Limb (tissue), 2 donors: ENCODE results near the gene PRIMA1.

Experiments used
- DNase-seq, 2 donors: peaks; one replicate each; pipeline ENCODE4 v3.0.0-alpha.2; 2016; ENCODE audit errors: extremely low spot score in 2 of 2

The PRIMA1 gene

DNA sequence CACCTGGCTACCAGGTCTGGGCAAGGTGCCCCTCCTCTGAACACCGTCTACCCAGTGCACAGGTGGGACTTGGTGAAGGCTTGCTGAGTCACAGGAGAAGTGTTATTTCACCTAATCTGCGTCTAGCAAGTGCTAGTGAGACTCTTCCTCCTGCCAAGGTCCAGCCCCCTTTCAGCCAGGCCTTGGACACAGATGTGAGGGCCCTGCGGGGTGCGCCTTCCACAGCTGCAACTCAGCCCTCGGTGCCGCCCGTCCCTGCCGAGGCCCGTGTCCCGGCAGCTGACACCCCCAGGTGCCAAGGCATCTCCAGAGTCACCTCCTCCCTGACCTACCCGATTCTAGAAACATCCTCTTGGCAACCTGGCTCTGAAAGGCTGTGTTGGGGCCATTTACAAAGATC lies 55.1 kb downstream of the PRIMA1 start:
- no peak for DNase-seq

DNA sequence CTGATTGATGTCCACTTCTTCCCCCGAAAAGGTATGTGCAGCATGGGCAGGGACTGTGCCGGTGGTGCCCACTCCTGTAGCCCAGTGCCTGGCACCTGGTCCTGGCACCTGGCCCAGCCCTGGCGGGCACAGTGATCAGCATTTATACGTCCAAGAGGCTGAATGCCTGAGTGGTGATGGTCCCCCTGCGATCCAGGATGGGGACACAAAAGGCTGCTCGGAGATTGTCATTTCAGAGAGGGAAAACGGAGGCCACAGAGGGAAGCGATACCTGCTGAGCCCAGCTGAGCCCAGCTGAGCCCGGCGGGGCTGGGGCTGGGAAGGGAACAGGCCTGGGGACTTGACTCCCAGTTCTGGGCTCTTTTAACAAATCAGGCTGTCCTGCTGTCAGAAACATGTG lies 55.8 kb downstream of the PRIMA1 start:
- no peak for DNase-seq

DNA sequence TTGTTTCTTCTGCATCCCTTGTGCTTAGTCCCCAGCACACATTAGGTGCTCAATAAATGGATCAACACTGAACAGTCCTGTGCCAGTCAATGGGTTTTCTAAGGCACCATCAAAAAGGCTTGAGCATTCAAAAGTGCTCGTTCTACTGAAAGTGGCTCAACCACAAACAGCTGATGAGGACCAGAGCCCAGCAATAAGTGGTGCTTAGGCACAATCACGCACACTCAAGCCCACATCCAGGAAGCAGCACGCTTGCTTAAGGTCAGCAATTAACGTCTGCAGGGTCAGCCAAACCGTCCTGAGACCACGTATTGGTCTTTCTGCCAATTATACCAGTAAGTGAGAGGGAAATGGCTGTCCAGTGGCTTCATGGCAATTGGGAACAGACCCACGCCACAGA lies 56.5 kb downstream of the PRIMA1 start:
- no peak for DNase-seq

DNA sequence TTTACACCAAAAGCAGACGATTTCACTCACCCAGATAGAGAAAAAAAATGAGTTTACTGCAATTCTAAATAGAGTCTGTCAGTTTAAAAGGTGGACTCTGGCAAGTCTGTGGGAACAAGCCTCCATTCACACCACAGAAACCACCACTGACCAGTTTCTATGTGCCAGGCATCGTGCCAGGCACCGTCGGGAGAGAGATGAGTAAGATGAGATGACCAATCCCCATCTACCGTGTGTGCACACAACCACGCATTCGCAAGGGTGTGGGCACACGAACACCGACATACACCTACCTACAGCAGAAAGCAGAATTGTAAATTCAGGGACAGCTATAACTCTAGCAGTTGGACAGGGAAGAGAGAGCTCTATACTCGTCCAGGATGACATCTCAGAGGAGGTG lies 58.3 kb downstream of the PRIMA1 start:
- no peak for DNase-seq

DNA sequence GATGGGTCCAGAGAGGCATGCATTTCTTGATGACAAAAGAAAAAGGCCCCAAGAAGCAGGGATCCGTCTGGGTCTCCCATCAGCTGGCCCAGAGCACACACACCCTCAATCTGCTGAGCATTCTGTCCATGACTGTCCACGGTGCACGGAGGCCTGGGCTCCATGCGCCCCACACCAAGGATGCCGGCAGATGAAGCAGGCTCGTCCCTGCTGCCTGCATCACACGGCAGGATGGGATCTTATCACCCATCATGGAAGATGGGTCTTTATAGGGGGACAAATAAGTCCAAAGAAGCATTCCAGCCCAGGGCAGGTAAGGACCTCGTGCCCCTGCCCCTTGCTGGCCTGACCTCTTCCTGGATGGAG lies 59.7 kb downstream of the PRIMA1 start:
- DNase-seq = no peak

DNA sequence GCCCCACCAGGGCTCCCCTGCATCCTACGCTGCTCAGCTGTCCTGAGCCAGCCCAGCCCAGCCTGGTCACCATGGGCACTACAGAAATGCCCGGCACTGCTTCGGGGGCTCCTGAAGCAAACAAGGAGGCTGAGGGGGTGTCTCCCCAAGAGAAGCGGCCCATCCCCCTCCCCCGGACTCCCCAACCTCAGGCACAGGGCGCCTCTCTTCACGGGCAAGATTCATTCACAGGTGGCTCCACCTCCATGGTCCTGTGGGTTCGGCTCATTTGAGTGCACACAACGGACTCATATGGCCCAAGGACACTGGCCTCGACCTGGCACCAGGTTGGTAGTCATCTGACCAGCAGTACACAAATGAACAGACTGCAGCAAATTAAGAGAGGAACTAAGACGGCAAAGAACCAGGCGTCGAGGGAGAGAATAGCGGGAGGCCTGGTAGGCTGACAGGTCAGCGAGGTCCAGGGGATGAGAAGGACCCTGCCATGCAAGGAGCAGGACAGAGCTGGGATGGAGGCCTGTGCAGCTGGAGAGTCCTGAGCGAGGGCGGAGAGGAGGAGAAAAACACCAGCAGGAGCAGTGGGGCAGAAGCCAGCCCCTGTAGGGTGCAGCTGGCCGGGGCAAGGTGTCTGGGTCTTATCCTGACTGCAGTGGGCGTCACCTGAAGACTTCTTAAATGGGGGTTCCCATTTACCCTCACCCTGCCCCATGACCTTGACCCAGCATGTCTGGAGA lies 60.2 kb downstream of the PRIMA1 start:
- DNase-seq = no peak

DNA sequence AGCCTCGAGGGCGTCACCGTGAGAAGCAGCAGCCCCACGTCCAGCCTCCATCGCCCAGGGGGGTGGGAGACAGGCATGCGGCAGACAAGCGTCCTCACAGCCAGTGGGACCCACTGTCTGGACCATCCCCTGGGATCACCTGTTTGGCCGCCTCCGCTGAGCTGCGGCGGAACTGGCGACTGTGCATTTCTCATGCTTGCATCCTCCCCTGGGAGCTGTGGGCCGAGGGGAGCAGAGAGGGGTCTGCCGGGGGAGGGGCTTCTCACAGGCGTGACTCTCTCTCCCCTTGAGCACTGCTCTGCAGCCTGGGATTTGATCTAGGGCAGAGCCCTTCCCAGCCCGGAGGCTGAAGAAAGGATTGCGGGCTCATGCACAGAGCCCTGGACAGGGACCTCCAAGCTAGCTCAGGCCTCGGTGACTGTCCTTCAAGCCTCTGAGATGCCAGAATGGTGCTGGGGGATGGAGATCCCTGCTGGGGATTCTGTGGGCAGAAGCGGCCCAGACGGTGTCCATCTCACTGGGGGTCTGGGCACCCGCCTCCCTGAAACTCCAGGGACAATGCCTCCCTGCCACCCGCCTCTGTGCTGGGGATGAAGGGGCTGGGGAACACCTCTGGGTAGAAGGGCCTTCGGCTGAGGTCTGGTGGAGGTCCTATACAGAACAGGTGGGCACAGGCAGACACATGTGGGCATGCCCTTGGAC lies 61.1 kb downstream of the PRIMA1 start:
- no peak for DNase-seq

DNA sequence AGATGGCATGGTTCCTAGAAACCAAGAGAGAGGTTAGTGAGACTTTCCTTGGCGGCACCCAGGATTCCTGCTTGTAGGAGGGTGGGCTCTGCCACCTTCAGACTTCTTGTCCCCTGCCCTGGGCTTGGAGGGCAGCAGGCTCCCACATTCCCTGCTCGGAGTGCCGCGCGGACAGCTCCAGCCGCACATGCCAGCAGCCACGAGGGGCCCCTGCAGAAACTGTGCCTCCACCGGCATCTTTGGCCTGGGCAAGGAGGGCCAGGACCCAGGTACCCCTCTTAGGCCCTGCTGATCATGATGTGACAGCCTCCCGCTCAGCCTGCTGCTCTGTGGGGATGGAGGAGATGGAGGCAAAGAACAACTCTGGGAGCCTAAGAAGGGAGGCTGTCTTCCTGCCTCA lies 62.3 kb downstream of the PRIMA1 start:
- no peak for DNase-seq

DNA sequence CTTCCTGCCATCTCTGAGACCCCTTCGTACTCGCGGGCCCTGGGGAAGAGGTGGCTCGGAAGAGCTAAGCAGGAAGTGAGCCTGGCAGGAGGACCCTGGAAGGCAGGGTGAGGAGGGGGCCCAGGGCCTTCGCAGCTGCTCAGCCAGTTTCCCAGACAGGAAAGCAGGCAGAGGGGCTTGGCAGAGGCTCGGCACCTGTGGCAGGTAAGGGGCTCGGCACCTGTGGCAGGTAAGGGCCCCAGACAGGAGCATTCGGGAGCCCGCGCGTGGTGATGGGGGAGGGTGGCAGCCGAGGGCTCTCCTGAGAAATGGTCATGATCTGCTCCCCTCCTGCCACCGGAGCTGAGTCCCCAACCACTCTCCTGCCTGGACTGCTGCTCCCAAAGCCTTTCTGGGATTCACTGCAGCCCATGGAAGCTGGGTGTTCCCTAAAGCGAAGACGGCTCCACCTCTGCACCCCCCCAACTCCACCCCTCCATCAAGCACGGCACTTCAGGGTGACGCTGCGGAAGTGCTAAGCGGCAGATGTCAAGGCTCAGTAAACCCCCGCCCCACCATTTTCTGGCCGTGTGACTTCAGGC lies 63.2 kb downstream of the PRIMA1 start:
- DNase-seq = no peak

DNA sequence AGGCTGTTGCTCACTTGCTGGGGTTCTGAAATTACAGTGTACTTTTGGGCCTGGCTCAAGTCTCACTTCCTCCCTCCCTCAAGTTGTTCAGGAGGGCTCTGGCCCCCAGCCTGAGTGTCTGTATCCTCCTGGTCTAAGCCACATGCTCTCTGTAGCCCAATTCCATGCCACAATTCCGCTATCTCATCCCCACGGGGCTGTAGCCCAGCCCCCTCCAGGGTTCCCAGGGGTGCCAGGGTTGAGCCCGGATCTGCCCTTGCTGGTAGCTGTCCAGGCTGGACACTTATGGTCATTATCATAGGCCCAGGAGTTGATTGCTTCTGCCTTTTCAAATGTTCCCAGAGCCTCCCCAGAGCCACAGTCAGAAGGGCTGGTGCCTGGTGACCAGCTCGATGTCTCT lies 65.3 kb downstream of the PRIMA1 start:
- peak in 1 of 2 donors; percentile 14 for DNase-seq

DNA sequence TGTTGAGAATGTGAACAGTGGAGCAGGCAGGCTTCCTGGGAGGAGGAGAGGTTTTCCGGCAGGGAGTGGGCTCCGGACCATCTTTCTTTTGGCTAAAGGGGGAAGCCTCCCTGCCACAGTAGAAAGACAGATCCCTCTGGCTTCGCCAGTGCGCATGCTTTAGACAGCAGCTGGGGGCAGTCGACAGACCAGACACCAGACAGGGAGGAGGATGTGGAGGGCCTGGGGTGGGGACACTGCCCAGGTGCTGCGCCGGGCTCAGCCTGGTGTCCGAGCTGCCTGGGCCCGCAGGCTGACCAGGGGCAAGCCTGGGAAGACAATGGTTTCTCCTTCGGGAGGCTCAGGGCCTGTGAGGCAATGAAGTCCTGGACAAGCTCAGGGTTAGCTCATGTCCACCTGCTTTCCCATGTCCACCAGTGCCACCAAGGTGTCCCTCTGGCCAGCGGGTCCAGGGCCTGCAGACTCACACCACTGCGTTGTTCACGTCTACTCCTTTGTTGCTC lies 67.3 kb downstream of the PRIMA1 start:
- peak in 1 of 2 donors; percentile 20 for DNase-seq

DNA sequence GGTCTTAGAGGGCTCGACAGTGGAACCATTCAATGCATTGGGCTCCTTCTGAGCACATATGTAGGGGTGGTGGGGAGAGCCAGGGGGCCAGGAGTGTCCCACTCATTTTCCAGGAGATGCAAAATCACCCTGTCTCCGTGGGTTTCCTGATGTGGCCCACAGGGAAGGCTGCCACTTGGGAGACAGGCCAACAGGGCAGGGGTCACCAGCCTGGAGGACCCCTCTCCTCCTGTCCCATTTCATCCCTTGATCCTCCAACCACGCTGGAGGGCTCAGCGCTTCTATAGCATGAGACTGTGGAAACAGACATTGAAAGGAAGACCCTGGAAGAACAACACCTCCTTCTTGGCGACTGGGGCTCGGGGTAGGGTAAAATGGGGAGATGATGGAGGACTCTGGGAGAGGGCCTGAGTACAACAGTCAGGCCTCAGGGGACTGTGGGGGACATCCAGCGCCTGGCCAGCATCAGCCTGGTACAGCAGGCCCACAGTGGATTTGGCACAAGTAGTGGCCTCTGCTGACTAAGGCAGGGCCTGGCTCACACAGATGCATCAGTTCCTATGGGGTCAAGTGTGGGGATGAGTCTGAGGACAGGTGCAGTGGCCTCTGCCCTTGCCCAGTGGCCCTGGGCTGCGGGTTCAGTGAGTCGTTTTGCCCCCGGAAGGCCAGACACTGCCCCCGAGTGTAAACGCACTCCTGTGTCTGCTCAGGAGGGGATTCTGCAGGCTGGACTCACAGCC lies 68.0 kb downstream of the PRIMA1 start:
- DNase-seq = peak in 1 of 2 donors; percentile 9

DNA sequence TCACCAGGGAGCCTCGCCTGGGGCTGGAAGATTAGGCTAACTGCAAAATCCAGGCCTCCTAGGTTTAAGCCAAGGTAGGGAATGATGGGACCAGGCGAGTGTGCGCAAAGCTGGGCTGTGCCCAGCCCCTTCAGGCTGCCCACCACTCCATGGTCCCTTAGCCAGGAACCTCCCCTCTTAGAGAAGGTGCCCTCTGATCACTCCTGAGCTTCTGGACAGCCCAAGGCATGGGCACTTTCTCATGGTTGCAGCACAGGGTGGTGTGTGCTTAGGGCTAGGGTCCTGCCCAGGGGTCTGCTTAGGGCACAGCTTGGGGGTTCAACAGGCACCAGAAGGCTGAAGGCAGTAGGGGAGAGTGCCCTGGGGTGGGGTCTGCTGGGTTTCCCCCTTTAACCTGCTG lies 69.0 kb downstream of the PRIMA1 start:
- DNase-seq = peak in 1 of 2 donors; percentile 14

DNA sequence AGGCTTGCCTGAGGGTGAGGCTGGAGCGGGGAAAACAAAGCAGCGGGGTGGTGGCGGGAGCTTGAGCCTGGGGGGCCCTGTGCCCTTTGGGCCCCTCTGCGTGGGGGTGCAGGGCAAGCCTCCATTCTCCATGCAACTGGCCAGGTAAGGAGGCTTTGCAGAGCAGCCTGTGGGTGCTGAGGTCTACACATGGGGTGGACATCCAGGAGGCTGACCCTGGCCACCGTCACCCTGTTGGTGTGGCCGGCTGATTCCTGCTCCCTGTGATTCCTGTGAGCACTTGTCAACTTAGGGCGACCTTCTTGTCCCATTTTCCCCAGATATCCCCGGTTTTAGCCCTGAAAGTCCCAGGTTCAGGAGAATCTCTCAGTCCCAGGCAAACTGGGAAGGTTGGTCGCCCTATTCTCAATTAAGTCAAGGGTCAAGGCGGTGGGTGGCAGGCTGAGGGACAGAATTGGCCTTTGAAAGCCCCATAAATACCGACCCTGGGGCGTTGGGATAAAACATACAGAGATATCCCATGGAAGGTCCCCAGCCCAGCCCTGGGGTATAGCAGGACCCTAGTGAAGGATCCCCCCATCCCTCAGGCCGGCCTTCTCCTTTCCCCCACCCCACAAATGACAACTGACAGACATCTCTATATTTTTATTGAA lies 70.5 kb downstream of the PRIMA1 start:
- no peak for DNase-seq

DNA sequence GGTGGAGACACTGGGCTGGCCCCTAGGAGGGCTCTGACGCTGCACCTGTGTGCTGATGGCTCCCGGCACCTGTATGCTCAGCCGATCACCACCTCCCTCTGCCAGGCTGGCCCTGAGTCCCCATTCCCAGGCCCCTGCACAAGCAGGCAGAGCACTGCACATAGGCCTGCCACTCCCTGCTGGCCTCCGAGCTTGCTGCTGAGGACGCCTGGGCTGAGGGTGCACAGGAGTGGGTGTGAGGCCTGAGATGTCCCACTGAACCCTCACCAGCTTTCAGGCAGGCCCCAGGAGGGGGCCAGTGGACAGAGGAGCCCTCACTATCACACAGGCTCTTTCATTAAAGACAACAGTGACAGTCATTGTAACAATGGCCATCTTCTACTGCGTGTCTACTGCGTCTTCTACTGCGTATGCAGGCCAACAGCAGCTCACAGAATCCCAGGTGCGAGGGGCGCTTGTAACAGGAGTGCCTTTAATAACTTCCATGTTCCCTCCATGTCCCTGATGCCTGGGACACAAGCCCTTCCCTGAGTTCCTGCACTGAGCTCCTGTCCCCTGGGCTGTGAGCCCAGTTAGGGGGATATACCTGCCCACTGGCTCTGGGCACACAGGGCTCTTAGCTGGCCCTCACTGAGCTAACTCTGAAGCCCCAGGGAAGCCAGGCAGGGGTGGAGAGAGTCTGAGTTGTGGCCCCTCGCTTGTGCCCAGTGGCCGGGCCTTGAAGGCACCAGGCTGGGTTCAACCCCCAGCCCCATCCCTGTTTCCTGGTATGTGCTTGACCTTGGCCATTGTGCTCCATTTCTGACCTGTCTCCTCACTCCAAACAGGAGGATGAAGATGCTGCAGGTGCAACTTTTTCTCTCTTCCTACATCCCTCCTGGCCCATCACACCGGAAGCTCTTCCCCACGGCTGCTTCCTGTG lies 71.3 kb downstream of the PRIMA1 start:
- no peak for DNase-seq

DNA sequence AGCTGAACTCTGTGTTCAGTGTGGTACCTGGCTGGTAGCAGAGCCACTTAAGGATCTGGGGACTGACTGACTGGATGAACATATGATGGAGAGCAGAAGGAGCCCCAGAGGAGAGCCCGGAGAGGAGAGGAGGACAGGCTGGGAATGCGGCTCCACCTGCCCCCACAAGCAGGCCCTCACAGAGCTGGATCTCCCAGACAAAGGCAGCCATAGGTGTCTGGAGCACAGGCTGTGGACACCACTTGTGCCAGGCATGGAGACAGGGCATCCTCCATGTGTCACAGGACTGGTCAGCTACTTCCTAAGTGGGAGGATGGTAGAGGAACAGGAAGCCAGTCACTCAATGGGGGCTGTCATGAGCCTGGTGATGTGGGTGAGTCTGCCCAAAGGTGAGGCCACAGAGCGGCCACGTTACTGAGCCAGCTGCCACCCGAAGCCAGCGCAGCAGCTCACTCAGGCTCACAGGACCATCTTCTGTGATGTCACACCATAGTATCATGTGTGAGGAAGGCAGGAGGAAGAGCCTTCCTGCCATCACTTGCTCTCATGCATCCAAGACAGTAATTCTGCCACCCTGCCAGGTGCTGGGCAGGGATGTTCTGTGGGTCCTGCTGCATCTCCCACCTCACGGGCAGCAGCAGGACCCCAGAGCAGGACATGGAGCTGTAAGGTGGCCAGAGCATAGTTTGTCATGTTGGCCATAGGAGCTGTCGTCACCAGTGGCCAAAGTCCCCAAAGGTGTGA lies 72.1 kb downstream of the PRIMA1 start:
- DNase-seq = no peak

DNA sequence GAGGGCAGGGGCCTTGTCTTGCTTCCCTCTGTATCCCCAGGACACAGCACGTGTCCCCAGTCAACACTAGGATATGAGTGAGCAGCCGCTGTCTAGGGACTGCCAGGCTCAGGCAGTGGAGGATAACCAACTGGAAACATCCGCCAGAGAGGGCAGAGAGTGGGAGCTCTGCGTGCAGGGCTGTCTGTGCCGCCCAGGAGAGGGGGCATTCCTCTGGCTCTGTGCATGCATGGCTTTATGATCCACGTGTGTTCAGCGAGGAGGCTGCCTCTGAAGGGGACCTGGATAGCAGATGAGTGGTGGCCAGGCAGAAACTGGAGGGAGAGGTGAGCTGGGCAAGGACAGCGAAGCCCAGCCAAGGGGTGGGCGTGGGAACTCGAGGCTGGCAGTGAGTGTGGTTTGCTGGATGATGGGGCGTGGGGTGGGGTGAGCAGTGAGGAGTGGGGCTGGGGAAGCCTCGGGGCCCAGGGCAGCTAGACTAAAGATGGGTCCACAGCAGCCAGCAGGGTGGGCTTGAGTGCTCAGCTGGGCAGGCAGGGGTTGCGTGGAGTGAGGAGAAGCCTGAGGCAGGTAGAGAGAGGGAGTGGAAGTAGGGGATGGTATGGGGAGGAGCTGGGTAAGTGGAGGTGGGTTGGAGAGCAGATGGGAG lies 72.9 kb downstream of the PRIMA1 start:
- no peak for DNase-seq

DNA sequence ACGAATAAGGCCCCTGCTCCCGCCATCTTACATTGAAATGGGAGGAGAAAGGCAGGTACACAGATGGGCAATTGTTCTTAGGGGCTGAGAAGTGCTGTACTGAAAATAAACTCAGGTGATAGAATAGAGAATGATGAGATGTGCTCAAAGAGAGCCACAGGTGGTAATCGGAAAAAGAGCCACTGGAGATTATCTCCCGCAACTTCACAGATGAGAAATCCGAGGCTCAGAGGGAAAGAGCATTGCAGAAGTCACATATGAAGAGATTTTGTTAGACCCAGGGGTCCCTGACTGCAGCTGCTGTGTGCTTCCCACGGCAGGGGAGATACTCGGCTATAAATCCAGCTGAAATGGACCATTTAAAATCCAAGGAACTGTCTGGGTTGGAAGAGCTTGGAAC lies 73.7 kb downstream of the PRIMA1 start:
- no peak for DNase-seq

DNA sequence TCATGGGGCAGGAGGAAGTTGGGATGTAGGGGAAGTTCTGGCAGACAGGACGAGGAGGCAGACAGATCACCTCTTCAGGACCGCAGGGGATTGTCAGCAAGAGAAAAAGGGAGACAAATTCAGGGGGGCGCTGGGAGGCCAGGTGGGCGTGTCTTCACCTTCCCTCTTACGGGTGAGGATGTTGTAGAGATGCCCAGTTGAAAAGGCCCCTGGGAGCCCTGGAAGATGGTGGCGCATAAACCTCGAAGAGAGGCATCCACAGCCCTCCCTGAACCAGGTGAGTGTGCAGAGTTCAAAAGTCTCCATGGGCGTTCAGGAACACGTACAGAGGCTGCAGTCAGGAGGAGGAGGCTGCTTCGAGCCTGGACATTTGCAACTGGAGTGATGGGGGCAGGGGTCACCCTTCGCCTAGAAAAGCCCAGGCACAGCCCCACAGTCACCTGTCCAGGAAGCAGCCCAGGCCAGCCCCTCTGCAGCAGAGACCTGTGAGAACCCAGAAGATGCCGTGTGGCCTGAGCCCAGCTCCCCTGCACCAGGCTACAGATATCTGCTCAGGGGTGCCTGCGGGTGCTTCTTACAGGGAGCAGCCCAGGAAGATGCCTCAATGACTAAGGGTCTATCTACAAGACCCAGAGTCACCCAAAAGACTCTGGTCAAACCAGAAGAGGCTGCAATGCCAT lies 74.4 kb downstream of the PRIMA1 start:
- DNase-seq = no peak
